NCI-H748 treated with DMSO at 0.1 percent for 48 hours (cell line): ENCODE results near the gene SATB2.

Experiments
- DNase-seq: peaks from one replicate; lab custom pipeline; 2025; lab: John Stamatoyannopoulos, UW

The SATB2 gene

GRCh38 chr2:199465988-199466691, 8.4 kb upstream of the SATB2 start:
- no peak for DNase-seq

- DNase-seq: no peak
Observed at GRCh38 chr2:199465390-199465789, 7.7 kb upstream of the SATB2 start.

- no peak for DNase-seq
Observed at GRCh38 chr2:199464606-199465352, 7.0 kb upstream of the SATB2 start.

- no peak for DNase-seq
Observed at GRCh38 chr2:199463708-199464605, 6.2 kb upstream of the SATB2 start.

GRCh38 chr2:199462956-199463692, 5.4 kb upstream of the SATB2 start:
- DNase-seq: peak; percentile 40

GRCh38 chr2:199462347-199462955, 4.7 kb upstream of the SATB2 start:
- DNase-seq: no peak

GRCh38 chr2:199461711-199462346, 4.1 kb upstream of the SATB2 start:
- no peak for DNase-seq

- no peak for DNase-seq
Observed at GRCh38 chr2:199460846-199461710, 3.3 kb upstream of the SATB2 start.

GRCh38 chr2:199460101-199460671, 2.4 kb upstream of the SATB2 start:
- DNase-seq: peak; percentile 24

- DNase-seq: peak; percentile 84
Observed at GRCh38 chr2:199459286-199460100, 1.8 kb upstream of the SATB2 start.

GRCh38 chr2:199458806-199459285, 1.1 kb upstream of the SATB2 start:
- no peak for DNase-seq

- peak; percentile 55 for DNase-seq
Observed at GRCh38 chr2:199458009-199458805, 468 bp upstream of the SATB2 start.

- no peak for DNase-seq
Observed at GRCh38 chr2:199456383-199457146, 1.2 kb downstream of the SATB2 start.

- peak; percentile 79 for DNase-seq
Observed at GRCh38 chr2:199455545-199456382, 2.0 kb downstream of the SATB2 start.

- DNase-seq: no peak
Observed at GRCh38 chr2:199455210-199455544, 2.6 kb downstream of the SATB2 start.

GRCh38 chr2:199452991-199453379, 4.8 kb downstream of the SATB2 start:
- DNase-seq: no peak
